ENCODE data around the gene APMAP. TPM values are rescaled to one million over a fixed set of nuclear protein-coding genes. Genes with fewer than 3 reads are reported as not detected.
A peak's percentile ranks its signal among the peaks of the same experiment; 100 is the strongest.

APMAP gene
- polyA plus RNA-seq, 1 donor, result 46.8 TPM

DNA sequence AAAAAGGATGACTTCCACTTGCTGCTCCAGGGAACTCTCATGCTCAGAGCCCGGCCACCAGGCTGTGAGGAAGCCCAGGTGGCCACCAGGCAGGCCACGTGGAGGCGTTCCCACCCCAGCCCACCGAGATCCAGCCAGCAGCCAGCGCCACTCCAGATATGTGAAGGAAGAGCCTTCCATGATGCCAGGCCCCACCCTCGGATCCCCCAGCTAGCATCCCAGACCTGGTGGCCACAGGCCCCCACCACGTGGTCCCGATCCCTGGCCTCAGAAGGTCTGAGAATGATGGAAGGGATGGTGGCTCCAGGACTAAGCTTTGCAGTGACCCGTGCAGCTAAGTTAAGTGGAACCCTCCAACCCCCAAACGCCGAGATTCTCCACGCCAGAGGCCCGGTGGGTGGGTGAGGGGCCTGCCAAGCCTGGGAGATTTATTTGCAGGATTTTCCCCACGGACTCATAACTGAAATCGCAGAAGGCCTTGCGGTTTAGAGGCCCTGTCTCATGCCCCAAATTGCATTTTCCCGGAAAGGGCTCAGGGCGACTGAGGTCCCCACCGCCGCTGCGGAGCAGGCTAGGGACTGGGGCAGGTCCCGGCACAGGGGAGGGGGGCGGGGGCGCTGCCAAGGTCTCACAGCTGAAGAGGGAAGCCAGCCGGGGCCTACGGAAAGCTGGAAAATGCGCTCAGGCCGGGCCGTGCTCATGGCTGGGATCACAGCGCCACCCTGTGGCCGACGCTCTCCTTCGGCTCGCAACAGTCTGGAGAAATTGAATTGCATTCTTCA, 74.6 kb downstream of the APMAP start:
- no peaks in the 10 kb centered on the region for H3K4me1 ChIP-seq (ENCODE audit: control insufficient read depth, insufficient read depth, low read length)
- WGBS (ENCODE audit: insufficient coverage, low lambda C conversion rate), result no CpG with 5 or more reads among the region's 34 CpGs
- peak; percentile 55 to 56 for DNase-seq

DNA sequence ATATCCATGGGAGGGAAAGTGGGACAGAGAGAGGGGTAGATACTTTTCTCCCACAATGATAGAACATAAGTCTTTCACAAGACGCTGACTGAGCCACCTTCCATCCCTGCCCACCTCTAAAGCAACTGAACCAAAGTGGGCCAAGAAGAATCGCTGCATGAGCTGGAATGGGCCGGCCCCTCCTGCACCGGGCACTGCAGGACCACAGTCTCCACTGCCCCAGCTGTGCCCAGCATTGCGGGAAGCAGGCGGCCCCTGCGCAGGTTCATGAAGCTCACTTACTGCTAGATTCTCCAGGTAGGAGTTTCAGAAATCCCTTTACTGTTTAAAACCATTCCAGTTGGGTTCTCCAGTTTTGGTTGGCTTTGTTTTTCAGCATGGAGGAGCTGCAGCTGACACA, 75.5 kb downstream of the APMAP start:
- Histone ChIP-seq H3K36me3 (ENCODE audit: control insufficient read depth, insufficient read depth, low read length) (no peaks in the 10 kb centered on the region), H3K4me1 (ENCODE audit: control insufficient read depth, insufficient read depth, low read length) (no peaks in the 10 kb centered on the region), H3K27ac (ENCODE audit: low read length) (no peak overlapping the region), H3K9me3 (ENCODE audit: control insufficient read depth, low read depth, low read length) (no peaks in the 10 kb centered on the region), H3K27me3 (ENCODE audit: control insufficient read depth, insufficient read depth, low read length) (no peaks in the 10 kb centered on the region), H3K4me3 (ENCODE audit: low read length) (no peak overlapping the region)
- no CpG with 5 or more reads among the region's 7 CpGs for WGBS (ENCODE audit: insufficient coverage, low lambda C conversion rate)
- DNase-seq, result no peak

More for the DNA sequence above, 74.6 kb downstream of the APMAP start:
- no peak overlapping the region for H3K27ac ChIP-seq (ENCODE audit: low read length)
- no peaks in the 10 kb centered on the region for H3K27me3 ChIP-seq (ENCODE audit: control insufficient read depth, insufficient read depth, low read length)
- no peaks in the 10 kb centered on the region for H3K9me3 ChIP-seq (ENCODE audit: control insufficient read depth, low read depth, low read length)
- H3K36me3 ChIP-seq (ENCODE audit: control insufficient read depth, insufficient read depth, low read length), result no peaks in the 10 kb centered on the region
- H3K4me3 ChIP-seq (ENCODE audit: low read length), result no peak overlapping the region

DNA sequence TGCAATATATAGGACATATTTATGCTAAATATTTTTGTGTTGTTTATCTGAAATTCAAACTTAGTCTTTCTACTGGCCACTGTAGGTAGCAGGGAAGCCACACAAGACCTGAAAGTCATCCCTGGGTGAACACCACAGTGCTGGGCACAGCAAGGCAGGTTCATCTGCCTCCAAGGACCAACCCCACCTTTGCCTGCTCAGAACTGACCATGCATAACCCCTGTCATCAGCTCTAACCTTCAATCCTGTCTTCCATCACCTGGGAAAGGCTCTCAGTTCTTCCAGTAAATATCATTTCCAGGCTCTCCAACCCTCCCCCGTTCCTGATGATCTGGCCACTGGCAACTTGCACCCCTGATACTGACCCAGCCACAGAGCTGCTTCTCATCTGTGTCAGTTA, 76.1 kb downstream of the APMAP start:
- no peaks in the 10 kb centered on the region for H3K9me3 ChIP-seq (ENCODE audit: control insufficient read depth, low read depth, low read length)
- H3K36me3 ChIP-seq (ENCODE audit: control insufficient read depth, insufficient read depth, low read length), result no peaks in the 10 kb centered on the region
- no peaks in the 10 kb centered on the region for H3K4me1 ChIP-seq (ENCODE audit: control insufficient read depth, insufficient read depth, low read length)
- DNase-seq, result no peak
- WGBS (ENCODE audit: insufficient coverage, low lambda C conversion rate), result no CpG with 5 or more reads among the region's 1 CpG
- no peak overlapping the region for H3K4me3 ChIP-seq (ENCODE audit: low read length)
- H3K27ac ChIP-seq (ENCODE audit: low read length), result no peak overlapping the region
- no peaks in the 10 kb centered on the region for H3K27me3 ChIP-seq (ENCODE audit: control insufficient read depth, insufficient read depth, low read length)

DNA sequence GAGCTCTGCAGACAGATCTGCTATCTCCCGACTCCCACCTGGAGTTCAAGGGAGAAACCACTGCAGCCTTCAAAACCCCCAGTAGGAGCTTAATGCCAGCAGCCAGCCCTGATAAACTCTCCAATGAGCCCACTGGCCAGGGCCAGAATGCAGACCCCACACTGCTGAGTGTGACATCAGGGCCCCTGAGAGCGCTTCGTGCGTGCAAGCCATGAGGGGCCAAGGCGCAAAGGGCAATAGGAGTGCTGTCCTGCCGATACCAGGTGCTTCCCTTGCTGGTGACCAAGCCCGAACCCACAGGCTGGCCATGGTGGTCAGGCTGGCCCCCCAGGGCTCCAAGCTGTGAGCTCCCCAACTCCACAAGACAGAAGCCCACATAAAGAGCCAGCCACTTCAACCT, 76.7 kb downstream of the APMAP start:
- no CpG with 5 or more reads among the region's 7 CpGs for WGBS (ENCODE audit: insufficient coverage, low lambda C conversion rate)
- no peak overlapping the region for H3K27ac ChIP-seq (ENCODE audit: low read length)
- no peak for DNase-seq

GRCh38 chr20:24915440-24915839, 77.1 kb downstream of the APMAP start:
- DNase-seq, result no peak
- Histone ChIP-seq H3K27me3 (ENCODE audit: control insufficient read depth, insufficient read depth, low read length) (no peaks in the 10 kb centered on the region), H3K9me3 (ENCODE audit: control insufficient read depth, low read depth, low read length) (no peaks in the 10 kb centered on the region), H3K4me1 (ENCODE audit: control insufficient read depth, insufficient read depth, low read length) (no peaks in the 10 kb centered on the region), H3K27ac (ENCODE audit: low read length) (no peak overlapping the region), H3K4me3 (ENCODE audit: low read length) (no peak overlapping the region), H3K36me3 (ENCODE audit: control insufficient read depth, insufficient read depth, low read length) (no peaks in the 10 kb centered on the region)
- WGBS (ENCODE audit: insufficient coverage, low lambda C conversion rate), result no CpG with 5 or more reads among the region's 9 CpGs

More for the DNA sequence above, 76.7 kb downstream of the APMAP start:
- Histone ChIP-seq H3K4me1 (ENCODE audit: control insufficient read depth, insufficient read depth, low read length) (no peaks in the 10 kb centered on the region), H3K4me3 (ENCODE audit: low read length) (no peak overlapping the region), H3K36me3 (ENCODE audit: control insufficient read depth, insufficient read depth, low read length) (no peaks in the 10 kb centered on the region), H3K27me3 (ENCODE audit: control insufficient read depth, insufficient read depth, low read length) (no peaks in the 10 kb centered on the region), H3K9me3 (ENCODE audit: control insufficient read depth, low read depth, low read length) (no peaks in the 10 kb centered on the region)

- Histone ChIP-seq H3K4me3 (ENCODE audit: low read length) (no peak overlapping the region), H3K27me3 (ENCODE audit: control insufficient read depth, insufficient read depth, low read length) (no peaks in the 10 kb centered on the region), H3K27ac (ENCODE audit: low read length) (no peak overlapping the region), H3K36me3 (ENCODE audit: control insufficient read depth, insufficient read depth, low read length) (no peaks in the 10 kb centered on the region), H3K9me3 (ENCODE audit: control insufficient read depth, low read depth, low read length) (no peaks in the 10 kb centered on the region), H3K4me1 (ENCODE audit: control insufficient read depth, insufficient read depth, low read length) (no peaks in the 10 kb centered on the region)
- WGBS (ENCODE audit: insufficient coverage, low lambda C conversion rate), result no CpG with 5 or more reads among the region's 14 CpGs
- no peak for DNase-seq
Measured at GRCh38 chr20:24914388-24915241, 77.9 kb downstream of the APMAP start.

- Histone ChIP-seq H3K27me3 (ENCODE audit: control insufficient read depth, insufficient read depth, low read length) (no peaks in the 10 kb centered on the region), H3K9me3 (ENCODE audit: control insufficient read depth, low read depth, low read length) (no peaks in the 10 kb centered on the region), H3K27ac (ENCODE audit: low read length) (no peak overlapping the region), H3K36me3 (ENCODE audit: control insufficient read depth, insufficient read depth, low read length) (no peaks in the 10 kb centered on the region), H3K4me1 (ENCODE audit: control insufficient read depth, insufficient read depth, low read length) (no peaks in the 10 kb centered on the region), H3K4me3 (ENCODE audit: low read length) (no peak overlapping the region)
- DNase-seq, result no peak
- WGBS (ENCODE audit: insufficient coverage, low lambda C conversion rate), result no CpG with 5 or more reads among the region's 9 CpGs
Measured at GRCh38 chr20:24913076-24913628, 79.4 kb downstream of the APMAP start.

Other genes with a start within 250 kb of the APMAP start
- 1.9 TPM for gene CST7, start 43.5 kb downstream of the APMAP start, polyA plus RNA-seq
- 102 TPM for gene ACSS1, start 65.4 kb upstream of the APMAP start, polyA plus RNA-seq
- 0.03 TPM for gene VSX1, start 89.4 kb upstream of the APMAP start, polyA plus RNA-seq
- 106 TPM for gene ENTPD6, start 203.0 kb upstream of the APMAP start, polyA plus RNA-seq

Data from large intestine (tissue), 3 donors.